GM21737 (cell line): ENCODE measurements around the gene DTX2.
"Not testable (repeated sequence)": the region's sequence is repeated elsewhere in the genome, so short reads cannot be mapped to it uniquely, and the experiment has no call there.

ENCODE experiments used
- ATAC-seq: cut with Tn5 transposase; IDR thresholded peaks from one replicate; pipeline ENCODE4 v1.9.1; 2021; ENCODE audit warnings: mild to moderate bottlenecking, moderate library complexity; ENCODE audit not compliant: unreplicated experiment

DTX2 gene

GRCh38 chr7:76511200-76511910 is 49.8 kb downstream of the DTX2 start:
- not testable (repeated sequence) for ATAC-seq

- ATAC-seq, result not testable (repeated sequence)
These were observed 50.7 kb downstream of the DTX2 start for GRCh38 chr7:76511911-76512885.

GRCh38 chr7:76512941-76513816 is 51.7 kb downstream of the DTX2 start:
- ATAC-seq, result no peak

- ATAC-seq, result no peak
These were observed 52.6 kb downstream of the DTX2 start for GRCh38 chr7:76513817-76514799.

- no peak for ATAC-seq
These were observed 53.6 kb downstream of the DTX2 start for GRCh38 chr7:76514926-76515771.

- ATAC-seq, result no peak
These were observed 54.5 kb downstream of the DTX2 start for GRCh38 chr7:76515999-76516443.

GRCh38 chr7:76516932-76517331 is 55.4 kb downstream of the DTX2 start:
- not testable (repeated sequence) for ATAC-seq

GRCh38 chr7:76526183-76526582 is 64.7 kb downstream of the DTX2 start:
- not testable (repeated sequence) for ATAC-seq

- not testable (repeated sequence) for ATAC-seq
These were observed 70.1 kb downstream of the DTX2 start for GRCh38 chr7:76531643-76532042.

GRCh38 chr7:76543197-76543596 is 81.7 kb downstream of the DTX2 start, which contains the start of gene SPDYE16:
Gene SPDYE16 (minus strand): TSS chr7:76543297. CDS start chr7:76541459, 1,838 bp downstream.
- not testable (repeated sequence) for ATAC-seq

- ATAC-seq, result peak; percentile 99
These were observed 87.7 kb downstream of the DTX2 start for GRCh38 chr7:76549025-76549854.

GRCh38 chr7:76549855-76550248 is 88.3 kb downstream of the DTX2 start:
- not testable (repeated sequence) for ATAC-seq

GRCh38 chr7:76551992-76552391 is 90.5 kb downstream of the DTX2 start:
- not testable (repeated sequence) for ATAC-seq
